Fibroblast of skin of left quadriceps (primary cell): ENCODE results near the gene STON2.
"Not testable (repeated sequence)": the region's sequence is repeated elsewhere in the genome, so short reads cannot be mapped to it uniquely, and the experiment has no call there.

ENCODE experiments used
- DNase-seq, 2 experiments: peaks; one replicate each; pipeline ENCODE4 v3.0.0-alpha.2; 2013; ENCODE audit warnings: low read depth in 2 of 2

STON2 gene

DNA sequence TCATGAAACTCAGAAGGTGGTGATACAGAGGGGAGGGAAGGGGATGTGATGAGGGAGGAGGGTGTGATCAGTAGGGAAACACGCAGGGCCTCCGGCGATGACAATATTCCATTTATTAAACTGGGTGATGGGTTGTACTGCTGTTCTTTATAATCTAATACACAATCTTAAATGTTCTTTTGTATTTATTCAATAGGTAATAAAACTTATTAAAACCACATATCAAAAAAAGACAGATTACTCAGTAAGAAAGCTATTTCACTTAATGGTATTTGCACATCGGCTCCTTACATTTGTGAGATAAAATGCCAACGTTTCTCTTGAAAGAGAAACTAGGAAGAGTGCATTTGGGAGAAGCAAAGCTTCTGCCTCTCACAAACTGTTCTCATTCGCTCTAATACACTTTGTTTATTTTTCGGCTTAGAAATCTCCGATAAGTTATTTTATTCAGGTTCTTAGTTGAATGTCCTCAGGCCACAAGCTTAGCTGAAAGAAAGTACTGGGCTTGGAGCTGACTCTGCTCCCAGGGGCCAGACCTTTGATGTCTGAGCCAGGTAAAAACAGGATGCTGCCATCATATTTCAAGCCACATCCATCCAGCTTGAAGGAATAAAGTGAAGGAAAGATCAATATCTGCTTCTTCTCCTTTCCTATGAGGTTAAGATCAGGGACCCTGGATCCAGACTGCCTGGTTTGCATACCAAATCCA, 17.5 kb downstream of the STON2 start:
- DNase-seq, result no peak

DNA sequence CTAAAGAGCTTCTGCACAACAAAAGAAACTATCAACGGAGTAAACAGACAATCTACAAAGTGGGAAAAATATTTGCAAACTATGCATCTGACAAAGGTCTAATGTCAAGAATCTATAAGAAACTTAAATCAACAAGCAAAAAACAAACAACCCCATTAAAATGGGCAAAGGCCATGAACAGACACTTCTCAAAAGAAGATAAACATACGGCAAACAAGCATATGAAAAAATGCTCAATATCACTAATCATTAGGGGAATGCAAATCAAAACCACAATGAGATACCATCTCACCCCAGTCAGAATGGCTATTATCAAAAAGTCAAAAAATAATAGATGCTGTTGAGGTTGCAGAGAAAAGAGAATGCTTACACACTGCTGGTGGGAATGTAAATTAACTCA, 20.1 kb downstream of the STON2 start:
- not testable (repeated sequence) for DNase-seq

DNA sequence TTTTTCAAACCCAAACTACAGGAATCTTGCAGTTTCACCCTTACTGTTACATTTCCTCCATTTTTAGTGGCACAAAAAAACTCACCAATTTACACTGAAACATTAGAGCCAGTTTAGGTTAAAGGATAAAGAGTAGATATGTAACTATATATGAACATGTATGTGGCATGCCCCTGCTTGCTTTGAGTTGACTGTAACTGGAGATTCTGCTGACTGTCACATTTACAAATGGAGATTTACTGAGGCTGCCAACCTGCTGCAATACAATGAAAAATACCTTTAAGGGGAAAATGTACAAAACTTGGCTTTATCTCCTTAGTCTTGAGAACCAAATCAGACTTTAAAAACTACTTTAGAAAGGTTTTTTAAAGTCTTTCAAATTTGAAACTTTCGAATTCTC, 28.3 kb downstream of the STON2 start:
- no peak for DNase-seq

DNA sequence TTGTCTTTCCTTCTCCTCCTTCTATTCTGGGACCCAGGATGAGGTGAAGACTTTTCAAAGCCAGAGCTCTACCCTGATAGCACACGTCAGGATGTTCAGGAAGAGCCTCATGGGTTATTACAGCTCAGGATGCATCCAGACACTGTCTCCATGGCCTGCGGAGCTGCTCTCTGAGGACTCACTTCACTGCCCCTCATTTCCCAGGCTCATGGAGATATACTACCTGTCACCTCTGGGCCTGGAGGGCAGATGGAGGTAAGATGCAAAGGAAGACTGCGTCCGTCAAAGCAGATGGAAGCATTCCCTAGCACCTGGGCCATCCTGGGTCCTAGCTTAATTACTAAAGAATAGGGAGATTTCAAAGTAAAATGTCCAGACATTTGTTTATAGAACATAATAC, 32.6 kb downstream of the STON2 start:
- DNase-seq, result no peak

DNA sequence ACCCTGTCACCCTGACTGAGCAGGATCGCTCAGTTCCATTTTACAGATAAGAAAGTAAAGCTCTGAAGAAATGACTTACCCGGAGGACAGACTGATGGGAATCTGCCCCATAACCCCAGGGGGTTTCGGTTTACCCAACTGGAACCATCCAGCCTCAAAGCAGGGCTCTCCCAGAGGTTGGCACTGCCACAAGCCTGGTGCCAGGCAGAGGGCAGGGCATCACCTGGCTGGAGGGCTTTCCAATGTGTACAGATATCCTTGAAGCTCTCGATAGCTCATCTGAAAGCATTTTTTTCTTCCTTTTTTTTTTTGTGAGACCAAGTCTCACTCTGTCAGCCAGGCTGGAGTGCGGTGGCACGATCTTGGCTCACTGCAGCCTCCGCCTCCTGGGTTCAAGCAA, 33.2 kb downstream of the STON2 start:
- DNase-seq, result no peak

DNA sequence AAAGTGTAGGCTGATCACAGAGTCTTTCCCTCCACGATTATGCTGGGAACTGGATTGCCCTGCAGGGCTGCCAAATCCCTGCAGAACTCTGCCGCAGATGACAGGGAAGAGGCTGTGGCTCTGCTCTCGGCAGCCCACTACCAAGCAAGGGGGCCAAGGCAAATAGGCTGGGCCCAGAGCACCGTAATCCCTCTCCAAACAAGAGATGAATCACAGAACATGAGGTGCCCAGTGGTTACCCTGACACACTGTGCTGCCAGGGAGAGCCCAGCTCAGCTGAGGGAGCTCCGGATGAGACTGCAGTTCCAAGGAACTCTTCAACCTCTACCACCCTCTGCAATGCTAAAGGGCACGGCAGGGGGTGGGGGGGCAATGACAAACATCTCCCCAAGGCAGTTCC, 33.9 kb downstream of the STON2 start:
- DNase-seq, result no peak

DNA sequence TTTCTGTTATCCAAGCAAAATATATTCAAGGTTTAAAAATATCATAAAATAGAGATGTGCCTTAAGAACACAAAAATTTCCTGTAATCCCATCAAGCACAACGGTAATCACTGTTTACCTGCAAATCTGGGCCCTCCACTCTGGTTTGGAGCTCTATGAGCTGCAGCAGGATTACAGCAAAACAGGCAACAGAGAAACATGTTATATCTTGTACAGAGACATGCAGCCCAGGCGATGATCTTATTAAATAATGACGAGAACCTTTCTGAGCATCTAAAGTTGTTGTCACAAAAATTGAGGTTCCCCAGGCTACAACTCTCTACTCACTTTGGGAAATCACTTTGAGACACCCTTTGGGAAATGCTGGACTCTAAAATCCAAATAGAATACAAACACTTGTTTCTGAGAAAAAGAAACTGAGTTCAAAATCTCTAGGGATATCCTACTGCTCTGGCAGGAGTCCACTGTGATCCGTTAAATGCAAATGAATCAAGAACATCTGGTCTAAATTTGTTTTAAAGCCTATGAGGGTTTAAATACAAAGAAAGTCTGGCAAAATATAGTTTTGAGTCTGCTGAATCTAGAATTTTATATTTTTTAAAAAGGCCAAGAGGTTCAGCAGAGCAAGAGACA, 36.3 kb downstream of the STON2 start:
- peak; percentile 24 for DNase-seq

DNA sequence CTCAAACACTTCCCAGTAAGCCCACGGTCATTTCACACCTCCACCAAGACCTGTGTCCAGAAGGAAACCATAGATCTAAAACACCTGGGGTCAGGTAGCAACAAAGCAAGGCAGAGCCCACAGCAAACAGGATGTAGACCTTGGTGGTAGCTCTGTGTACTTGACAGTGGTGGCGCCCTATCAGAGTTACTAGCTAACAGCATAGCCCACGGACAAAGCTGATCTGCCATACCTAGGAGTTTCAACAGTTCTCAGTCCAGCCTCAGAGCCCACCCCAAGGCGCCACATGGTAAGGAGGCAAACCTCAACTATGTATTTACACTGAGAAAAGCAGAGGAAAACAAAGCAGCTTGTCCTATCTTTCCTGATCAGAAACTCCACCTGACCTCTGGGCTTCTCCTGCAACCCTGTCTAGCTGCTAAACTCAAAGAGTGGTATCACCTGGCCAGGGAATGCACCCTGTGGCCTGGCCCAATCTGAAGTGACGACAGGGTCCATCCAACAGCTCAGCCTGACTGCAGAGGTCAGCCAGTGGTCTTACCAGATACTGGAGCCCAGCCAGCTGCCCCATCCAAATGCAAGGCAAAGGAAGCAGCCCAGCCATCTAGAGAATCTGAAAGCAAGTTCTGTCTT, 46.3 kb downstream of the STON2 start:
- DNase-seq, result no peak

DNA sequence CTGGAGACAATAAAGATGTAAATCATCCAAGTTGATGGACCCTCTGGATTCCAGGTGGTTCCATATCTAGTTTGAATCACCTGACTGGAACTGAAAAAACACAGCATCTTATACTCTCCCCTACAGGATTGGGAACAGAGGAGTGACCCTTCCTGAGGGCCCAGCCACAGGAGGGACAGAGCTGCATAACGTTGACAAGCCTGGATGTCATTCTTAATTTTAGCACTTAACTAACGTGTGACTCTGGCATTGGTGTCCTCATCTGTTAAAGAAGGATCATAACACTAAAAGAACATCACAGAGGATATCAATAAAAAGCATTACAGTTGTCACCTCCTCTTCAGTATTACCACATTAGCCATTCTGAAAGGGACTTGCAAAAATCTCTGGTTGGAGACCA, 47.7 kb downstream of the STON2 start:
- no peak for DNase-seq

DNA sequence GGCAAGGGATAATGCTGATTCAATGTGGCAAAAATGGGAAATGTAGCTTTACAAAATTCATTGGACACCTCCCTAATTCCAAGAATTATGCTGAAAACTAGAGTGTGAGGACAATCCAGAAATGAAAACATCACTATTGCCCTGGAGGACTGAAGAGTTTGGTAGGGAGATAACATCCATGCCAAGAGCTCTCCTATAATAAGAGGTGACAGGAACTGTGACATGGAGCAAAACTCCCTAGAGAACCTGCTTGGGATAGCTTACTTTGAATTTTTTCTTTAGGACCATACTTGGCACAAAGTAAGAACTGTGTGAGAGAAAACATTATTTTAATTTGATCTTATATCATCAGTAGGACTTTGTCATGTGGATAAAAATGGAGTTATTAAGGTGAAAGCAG, 48.9 kb downstream of the STON2 start:
- no peak for DNase-seq

DNA sequence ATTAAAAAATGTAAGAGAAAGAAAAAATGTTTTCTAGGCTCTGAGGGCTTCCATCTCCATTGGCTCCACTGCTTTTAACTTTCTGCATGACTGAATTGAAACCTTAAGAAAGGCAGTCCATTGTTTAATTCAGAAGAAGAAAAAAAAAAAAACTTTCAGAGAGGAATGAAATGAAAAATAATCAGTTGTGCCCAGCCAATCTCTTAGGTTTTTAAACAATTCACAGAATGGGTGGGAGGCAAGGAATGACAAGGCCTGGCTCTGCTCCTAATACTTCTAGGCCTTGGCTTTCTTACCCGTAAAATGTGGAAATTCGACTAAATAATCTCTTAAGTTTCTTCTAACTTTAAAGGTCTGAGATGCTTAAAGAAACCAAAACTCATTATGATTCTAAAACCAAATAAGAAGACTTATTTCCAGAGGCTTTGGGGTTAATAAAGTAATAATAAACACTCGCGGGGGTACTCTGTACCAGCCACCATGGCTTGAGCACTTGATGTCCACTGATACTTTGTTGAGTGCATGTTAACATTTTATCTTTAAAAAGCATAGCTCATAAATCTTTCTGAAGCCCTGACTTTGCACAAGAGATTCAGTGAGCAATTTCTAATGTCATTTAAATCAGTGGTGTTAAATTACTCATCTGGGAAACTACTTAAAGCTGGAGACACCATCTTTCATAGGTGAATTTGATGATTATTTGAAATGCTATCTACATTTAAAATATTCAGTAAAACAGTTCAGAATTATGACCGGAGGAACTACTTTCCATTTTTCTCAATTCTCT, 49.6 kb downstream of the STON2 start:
- no peak for DNase-seq

DNA sequence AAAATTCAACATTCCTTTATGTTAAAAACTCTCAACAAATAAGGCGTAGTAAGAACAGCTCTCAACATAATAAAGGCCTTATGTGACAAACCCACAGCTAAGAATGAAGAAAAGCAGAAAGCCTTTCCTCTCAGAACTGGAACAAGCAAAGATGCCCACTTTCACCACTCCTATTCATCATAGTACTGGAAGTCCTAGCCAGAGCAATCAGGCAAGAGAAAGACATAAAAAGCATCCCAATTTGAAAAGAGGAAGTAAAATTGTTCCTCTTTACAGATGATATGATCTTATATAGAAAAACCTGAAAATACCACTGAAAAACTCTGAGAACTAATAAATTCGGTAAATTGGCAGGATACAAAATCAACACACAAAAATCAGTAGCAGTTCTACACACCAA, 52.1 kb downstream of the STON2 start:
- DNase-seq, result no peak

DNA sequence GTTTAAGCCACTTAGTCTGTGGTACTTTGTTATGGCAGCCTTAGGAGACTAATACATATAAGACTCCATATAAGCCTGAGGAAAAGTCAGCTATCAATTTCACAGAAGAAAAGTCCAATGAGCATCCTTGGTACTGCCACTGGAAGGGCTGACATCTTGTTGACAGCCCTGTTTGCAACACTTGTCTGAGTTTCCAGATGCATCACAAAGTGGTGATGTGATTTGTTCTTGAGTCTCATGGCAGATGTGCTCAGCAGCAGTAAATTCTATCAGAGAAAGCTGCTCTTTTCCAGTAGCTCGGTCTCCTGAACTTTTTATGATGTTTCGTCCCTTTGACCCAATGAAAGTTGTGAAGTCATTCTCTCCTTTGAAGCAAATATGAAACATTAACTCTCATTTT, 54.3 kb downstream of the STON2 start:
- no peak for DNase-seq

DNA sequence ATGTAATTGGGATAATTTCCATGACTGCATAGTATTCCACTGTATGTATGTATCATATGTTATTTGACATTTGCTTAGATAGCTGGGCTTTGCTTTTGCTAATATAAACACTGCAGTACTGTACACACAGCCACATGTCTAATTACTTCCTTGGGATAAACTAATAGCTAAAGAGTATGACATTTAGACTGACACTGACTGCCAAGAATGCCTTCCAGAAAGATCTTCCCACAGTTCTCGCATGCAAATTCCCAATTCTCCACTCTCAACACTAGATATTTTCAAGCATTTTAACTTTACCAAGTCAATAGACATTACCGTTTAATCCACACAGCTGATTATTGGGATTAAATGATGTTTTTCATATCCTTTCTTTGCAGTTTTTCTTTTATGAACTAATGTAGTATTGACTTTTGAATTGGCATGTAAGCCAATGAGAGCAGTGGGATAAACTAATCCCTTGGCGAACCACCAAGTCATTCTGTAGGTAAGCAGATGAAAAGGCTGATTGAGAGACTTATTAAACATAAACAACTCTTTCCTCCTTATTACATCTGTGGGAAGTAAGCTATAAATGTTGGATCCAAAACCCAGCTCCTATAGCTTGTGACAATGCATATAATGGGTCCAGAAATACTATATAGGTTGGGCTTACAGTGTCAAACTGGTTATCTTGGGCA, 55.5 kb downstream of the STON2 start:
- no peak for DNase-seq

DNA sequence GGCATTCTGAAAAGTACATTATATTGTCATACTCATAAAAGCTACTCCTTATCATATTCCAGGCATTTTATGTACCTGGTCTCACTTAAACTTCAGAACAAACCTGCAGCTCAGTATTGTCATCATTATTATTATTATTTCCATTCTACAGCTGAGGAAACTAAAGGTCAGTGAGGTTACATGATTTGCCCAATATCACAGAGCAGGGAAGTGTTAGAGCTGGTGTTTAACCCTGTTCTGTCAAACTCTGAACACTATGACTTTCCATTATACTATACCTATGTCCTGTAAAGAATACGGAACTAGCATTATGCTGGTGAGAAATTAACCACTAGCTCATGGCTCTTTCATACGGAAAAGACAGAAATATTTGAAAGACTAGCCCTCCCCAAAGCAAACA, 56.4 kb downstream of the STON2 start:
- no peak for DNase-seq

DNA sequence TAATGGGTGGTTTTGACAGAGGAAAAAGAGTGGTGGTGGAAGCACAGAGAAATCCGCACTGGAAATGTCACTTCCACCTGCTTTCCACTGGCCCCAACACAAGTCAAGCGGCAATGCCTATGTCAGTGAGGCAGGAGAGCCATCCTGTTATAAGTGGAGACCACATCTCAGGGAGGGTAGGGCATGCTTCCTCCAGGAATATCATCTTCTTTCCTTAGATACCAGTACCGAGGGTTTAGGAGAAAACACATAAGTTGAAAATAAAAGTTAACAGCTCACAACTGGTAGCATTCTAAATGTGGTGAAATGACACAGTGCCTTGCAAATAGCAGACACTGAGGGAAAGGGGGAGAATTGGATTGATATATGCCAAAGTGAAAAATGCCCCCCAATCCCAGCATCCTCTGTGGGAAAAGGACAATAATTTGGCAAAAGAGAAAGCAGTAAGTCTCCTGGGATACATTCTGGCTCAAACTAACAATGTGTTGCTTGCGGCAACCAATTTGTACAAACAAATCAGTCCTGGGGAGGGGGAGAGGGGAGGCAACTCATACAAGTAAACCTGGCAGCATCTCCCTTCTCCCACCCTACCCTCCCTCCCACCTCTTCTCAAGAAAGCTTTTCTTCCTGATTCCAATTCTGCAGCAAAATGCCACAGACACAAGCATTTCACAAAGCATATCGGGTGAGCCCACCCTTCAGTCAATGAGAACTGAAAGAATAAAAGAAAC, 57.1 kb downstream of the STON2 start:
- DNase-seq, result no peak

DNA sequence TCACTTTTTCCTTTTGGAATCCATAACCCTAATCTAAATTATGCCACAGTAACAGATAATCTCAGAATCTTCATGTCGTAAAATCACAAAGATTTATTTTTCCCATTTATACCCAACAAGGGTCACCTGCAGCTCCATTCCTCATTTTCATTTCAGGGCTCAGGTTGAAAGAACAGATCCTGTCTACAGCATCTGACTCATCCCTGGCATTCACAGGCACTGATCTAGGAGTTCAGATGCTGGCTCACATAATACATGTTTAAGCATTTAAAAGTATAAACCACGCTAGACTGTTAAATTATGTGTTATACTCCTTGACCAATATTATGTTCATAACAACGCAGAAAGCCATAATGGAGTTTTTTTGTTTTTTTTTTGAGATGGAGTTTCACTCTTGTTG, 58.3 kb downstream of the STON2 start:
- DNase-seq, result no peak

DNA sequence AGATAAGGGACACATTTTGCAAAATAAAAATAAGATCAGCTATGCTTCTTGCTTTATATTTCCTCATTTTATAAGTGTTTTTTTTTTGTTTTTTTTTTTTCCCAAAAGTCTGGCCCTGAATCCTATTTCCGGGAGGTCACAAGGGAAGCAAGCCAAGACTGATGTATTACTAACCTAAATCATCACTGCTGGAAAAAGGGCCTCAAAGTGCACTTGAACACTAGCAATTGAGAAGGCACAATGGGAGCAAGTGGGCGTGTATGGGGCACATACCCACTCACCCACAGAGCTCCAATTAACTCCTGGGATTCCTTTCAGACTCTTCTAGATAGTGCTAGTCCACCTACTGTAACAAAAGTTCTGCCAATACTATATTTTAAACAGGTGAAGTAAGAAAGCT, 58.8 kb downstream of the STON2 start:
- no peak for DNase-seq

DNA sequence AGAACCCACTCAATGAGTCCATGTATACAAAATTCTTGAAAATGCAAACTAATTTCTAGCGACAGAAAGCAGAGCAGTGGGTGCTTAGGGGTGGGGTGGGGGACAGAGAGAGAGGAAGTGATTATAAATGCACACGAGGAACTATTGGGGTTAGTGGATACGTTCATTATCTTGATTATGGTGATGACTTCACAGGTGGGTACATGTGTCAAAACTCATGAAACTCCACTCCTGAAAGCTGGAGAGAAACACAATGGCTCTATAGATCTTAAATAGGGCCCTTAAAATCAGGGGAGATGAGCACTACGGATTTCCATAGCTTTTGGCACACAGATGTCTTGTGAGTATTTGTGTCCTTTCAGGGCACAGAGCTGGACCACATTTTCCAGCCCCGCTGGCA, 59.9 kb downstream of the STON2 start:
- no peak for DNase-seq

DNA sequence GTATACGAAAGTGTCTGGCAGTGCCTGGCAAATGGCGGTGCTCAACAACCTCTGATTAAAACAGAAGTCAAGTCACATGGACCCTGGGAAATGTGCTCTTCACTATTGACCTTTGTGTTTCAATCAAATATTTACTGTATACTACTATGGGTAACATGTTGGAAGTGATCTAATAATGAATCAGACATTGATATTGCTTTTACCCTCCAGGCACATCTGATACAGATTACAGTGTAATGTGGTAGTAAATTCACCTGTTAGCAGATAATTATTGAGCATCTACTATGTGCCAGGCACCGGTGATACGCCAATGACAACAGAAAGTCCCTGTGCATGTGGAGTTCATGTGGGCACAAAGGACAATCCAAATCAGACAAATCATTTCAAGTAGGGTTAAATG, 63.1 kb downstream of the STON2 start:
- no peak for DNase-seq

DNA sequence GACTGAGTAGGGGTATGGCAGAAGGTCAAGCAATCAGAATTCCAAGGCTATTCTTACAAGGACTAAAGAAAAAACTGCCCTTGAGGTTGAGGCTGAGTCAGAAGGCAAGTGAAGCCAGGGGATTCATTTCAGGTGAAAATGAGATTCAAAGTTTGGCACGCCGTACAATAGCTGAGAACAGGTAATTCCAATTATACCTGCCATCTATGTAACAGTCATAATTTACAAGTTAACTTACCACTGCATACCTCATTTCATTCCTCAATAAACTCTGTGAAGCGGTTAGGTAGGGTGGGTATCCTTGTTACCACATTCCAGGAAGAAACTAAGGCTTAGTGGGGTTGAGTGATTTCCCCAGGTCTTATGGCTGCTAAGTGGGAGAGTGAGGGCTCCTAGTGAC, 64.1 kb downstream of the STON2 start:
- DNase-seq, result no peak
